ENCODE measurements around the gene ZNF3. TPM values are rescaled to one million over a fixed set of nuclear protein-coding genes. Genes with fewer than 3 reads are reported as not detected.

Gene ZNF3
- total RNA-seq, 1 donor from 2014 or later: 47.7 TPM

GRCh38 chr7:100087055-100087750 is 5.7 kb upstream of the ZNF3 start:
- peaks cover 13% of the 10 kb centered on the region for H3K27me3 Mint-ChIP-seq (ENCODE audit: unreplicated experiment)
- H3K27ac Mint-ChIP-seq (ENCODE audit: unreplicated experiment): no peak overlapping the region
- peaks cover 18% of the 10 kb centered on the region for H3K36me3 Mint-ChIP-seq (ENCODE audit: low read depth, unreplicated experiment)
- H3K4me1 Mint-ChIP-seq (ENCODE audit: unreplicated experiment): peaks cover 34% of the 10 kb centered on the region
- no peak for DNase-seq (ENCODE audit: low spot score)
- peak overlapping the region; percentile 61 for H3K4me3 Mint-ChIP-seq (ENCODE audit: unreplicated experiment)
- no peak for TF ChIP-seq CTCF (IDR thresholded peaks at IDR 0.05; ENCODE audit: unreplicated experiment)
- no peaks in the 10 kb centered on the region for H3K9me3 Mint-ChIP-seq (ENCODE audit: unreplicated experiment)

- H3K36me3 Mint-ChIP-seq (ENCODE audit: low read depth, unreplicated experiment): peaks cover 12% of the 10 kb centered on the region
- no peak for DNase-seq (ENCODE audit: low spot score)
- H3K4me3 Mint-ChIP-seq (ENCODE audit: unreplicated experiment): no peak overlapping the region
- no peaks in the 10 kb centered on the region for H3K9me3 Mint-ChIP-seq (ENCODE audit: unreplicated experiment)
- peaks cover 17% of the 10 kb centered on the region for H3K27me3 Mint-ChIP-seq (ENCODE audit: unreplicated experiment)
- H3K4me1 Mint-ChIP-seq (ENCODE audit: unreplicated experiment): peaks cover 32% of the 10 kb centered on the region
- H3K27ac Mint-ChIP-seq (ENCODE audit: unreplicated experiment): no peak overlapping the region
- no peak for TF ChIP-seq CTCF (IDR thresholded peaks at IDR 0.05; ENCODE audit: unreplicated experiment)
Measured at GRCh38 chr7:100085515-100085914, 4.0 kb upstream of the ZNF3 start.

- Mint-ChIP-seq H3K27ac (ENCODE audit: unreplicated experiment) (peak overlapping the region; percentile 98), H3K9me3 (ENCODE audit: unreplicated experiment) (no peaks in the 10 kb centered on the region), H3K4me3 (ENCODE audit: unreplicated experiment) (peak overlapping the region; percentile 92), H3K27me3 (ENCODE audit: unreplicated experiment) (peaks cover 28% of the 10 kb centered on the region), H3K36me3 (ENCODE audit: low read depth, unreplicated experiment) (peaks cover 15% of the 10 kb centered on the region), H3K4me1 (ENCODE audit: unreplicated experiment) (peaks cover 28% of the 10 kb centered on the region)
- DNase-seq (ENCODE audit: low spot score): no peak
- TF ChIP-seq CTCF (IDR thresholded peaks at IDR 0.05; ENCODE audit: unreplicated experiment): no peak
Measured at GRCh38 chr7:100082978-100083377, 1.5 kb upstream of the ZNF3 start.

- no peak for DNase-seq (ENCODE audit: low spot score)
- H3K27me3 Mint-ChIP-seq (ENCODE audit: unreplicated experiment): peaks cover 29% of the 10 kb centered on the region
- H3K36me3 Mint-ChIP-seq (ENCODE audit: low read depth, unreplicated experiment): peaks cover 29% of the 10 kb centered on the region
- peak overlapping the region; percentile 96 for H3K4me3 Mint-ChIP-seq (ENCODE audit: unreplicated experiment)
- H3K4me1 Mint-ChIP-seq (ENCODE audit: unreplicated experiment): peaks cover 22% of the 10 kb centered on the region
- peak overlapping the region; percentile 95 for H3K27ac Mint-ChIP-seq (ENCODE audit: unreplicated experiment)
- TF ChIP-seq CTCF (IDR thresholded peaks at IDR 0.05; ENCODE audit: unreplicated experiment): no peak
- H3K9me3 Mint-ChIP-seq (ENCODE audit: unreplicated experiment): no peaks in the 10 kb centered on the region
Measured at GRCh38 chr7:100080907-100081534, 502 bp downstream of the ZNF3 start.

GRCh38 chr7:100079024-100079560 is 2.4 kb downstream of the ZNF3 start:
- TF ChIP-seq CTCF (IDR thresholded peaks at IDR 0.05; ENCODE audit: unreplicated experiment): no peak
- H3K36me3 Mint-ChIP-seq (ENCODE audit: low read depth, unreplicated experiment): peaks cover 48% of the 10 kb centered on the region
- no peaks in the 10 kb centered on the region for H3K9me3 Mint-ChIP-seq (ENCODE audit: unreplicated experiment)
- peaks cover 32% of the 10 kb centered on the region for H3K27me3 Mint-ChIP-seq (ENCODE audit: unreplicated experiment)
- peak overlapping the region; percentile 87 for H3K4me3 Mint-ChIP-seq (ENCODE audit: unreplicated experiment)
- DNase-seq (ENCODE audit: low spot score): no peak
- peak overlapping the region; percentile 74 for H3K27ac Mint-ChIP-seq (ENCODE audit: unreplicated experiment)
- peaks cover 22% of the 10 kb centered on the region for H3K4me1 Mint-ChIP-seq (ENCODE audit: unreplicated experiment)
